GM12878 (cell line): ENCODE results near the gene ARTN. TPM values are rescaled to one million over a fixed set of nuclear protein-coding genes. Genes with fewer than 3 reads are reported as not detected.

Experiments used
- ATAC-seq: fragments of 200-7000 bp; cut with Tn5 transposase; 3 replicates; pipeline ENCODE4 v1.9.1; 2020; ENCODE audit warnings: mild to moderate bottlenecking, moderate library complexity
- BruUV-seq: library from RNA; stranded (reverse); fragments of 400-500 nt; replicated peaks from 2 replicates; lab custom pipeline; 2021; lab: Mats Ljungman, UMichigan
- CTCF ChIA-PET: fragments of 300-600 bp; sonication (Branson Sonifier 250); formaldehyde crosslinking; extraction: SDS; loops from one replicate; lab custom pipeline; 2021; ENCODE audit warnings: inconsistent platforms; lab: Yijun Ruan, JAX
- POLR2A ChIA-PET: fragments of 350-600 bp; formaldehyde crosslinking; extraction: SDS; loops from one replicate; lab custom pipeline; 2021; ENCODE audit warnings: inconsistent platforms; lab: Charles Lee
- RAD21 ChIA-PET: fragments of 300-600 bp; sonication (Branson Sonifier 250); formaldehyde crosslinking; loops from one replicate; lab custom pipeline; 2023; ENCODE audit warnings: antibody characterized with exemption; ENCODE audit not compliant: unreplicated experiment; lab: Charles Lee
- SMC1A ChIA-PET: fragments of 300-600 bp; sonication (Branson Sonifier 250); formaldehyde crosslinking; loops from one replicate; lab custom pipeline; 2023; ENCODE audit not compliant: unreplicated experiment, uncharacterized antibody; lab: Charles Lee
- DNase-seq: peaks from one replicate; pipeline ENCODE4 v3.0.0-alpha.2; 2011; ENCODE audit warnings: low read depth, low spot score
- FAIRE-seq: peaks from 3 replicates; lab custom pipeline; 2011; peaks lifted over from hg19 to GRCh38; lab: Jason Lieb, UNC
- H2AFZ ChIP-seq: 2 replicates; pipeline ENCODE4 v1.6.0; 2011; ENCODE audit warnings: low read depth, low read length, control low read depth; ENCODE audit not compliant: control insufficient read depth
- H3K27ac ChIP-seq: 2 replicates; pipeline ENCODE4 v1.5.1; 2011; ENCODE audit warnings: control low read depth; ENCODE audit not compliant: control insufficient read depth, insufficient read depth
- H3K27me3 ChIP-seq, 2 experiments: replicated peaks in 1 of 2; 2 replicates each; pipeline versions ENCODE4 v1.6.0 to v1.6.1; 2011; ENCODE audit warnings: low read length in 1 of 2; ENCODE audit not compliant: control insufficient read depth in 2 of 2, insufficient read depth in 2 of 2
- H3K36me3 ChIP-seq, 2 experiments: 2 replicates each; pipeline ENCODE4 v1.5.1; 2011; ENCODE audit warnings: low read length in 1 of 2; ENCODE audit not compliant: control insufficient read depth in 2 of 2, insufficient read depth in 2 of 2
- H3K4me1 ChIP-seq: 2 replicates; pipeline ENCODE4 v1.6.1; 2011; ENCODE audit warnings: mild to moderate bottlenecking, low read length, moderate library complexity, mixed read lengths; ENCODE audit not compliant: control insufficient read depth, insufficient read depth
- H3K4me2 ChIP-seq: 2 replicates; pipeline ENCODE4 v1.6.0; 2011; ENCODE audit warnings: control low read depth; ENCODE audit not compliant: control insufficient read depth, insufficient read depth
- H3K4me3 ChIP-seq: fragments of 200-600 bp; sonication (generic); 2 replicates; pipeline ENCODE4 v1.5.1; 2016
- H3K79me2 ChIP-seq: 2 replicates; pipeline ENCODE4 v1.6.0; 2011; ENCODE audit warnings: low read length; ENCODE audit not compliant: control insufficient read depth, insufficient read depth
- H3K9ac ChIP-seq: 2 replicates; pipeline ENCODE4 v1.8.0; 2011; ENCODE audit warnings: low read length, control low read depth, mixed read lengths; ENCODE audit not compliant: control insufficient read depth, insufficient read depth
- H3K9me3 ChIP-seq: replicated peaks from 3 replicates; pipeline ENCODE4 v1.5.1; 2011; ENCODE audit warnings: mild to moderate bottlenecking, low read length; ENCODE audit not compliant: control insufficient read depth, insufficient read depth
- H4K20me1 ChIP-seq: 2 replicates; pipeline ENCODE4 v1.6.0; 2011; ENCODE audit not compliant: control insufficient read depth, insufficient read depth
- ATF2 ChIP-seq: IDR thresholded peaks from 2 replicates; pipeline ENCODE4 v1.6.1; 2012; ENCODE audit warnings: low read length, inconsistent platforms
- ATF7 ChIP-seq: fragments of 450-650 bp; IDR thresholded peaks from 2 replicates; pipeline ENCODE4 v1.6.1; 2016; ENCODE audit warnings: low read depth, mild to moderate bottlenecking
- CEBPB ChIP-seq, 2 experiments: fragments of 150-350 bp in 1 of 2; IDR thresholded peaks; 2 replicates each; pipeline ENCODE4 v1.6.1; 2012 to 2014; ENCODE audit warnings: low read depth in 2 of 2, low read length in 2 of 2, borderline replicate concordance in 1 of 2, inconsistent platforms in 1 of 2
- E2F4 ChIP-seq: IDR thresholded peaks from 2 replicates; pipeline ENCODE4 v1.6.1; 2012; ENCODE audit warnings: low read depth, low read length, improper control_type of control experiment
- MAX ChIP-seq: IDR thresholded peaks from 2 replicates; pipeline ENCODE4 v1.6.1; 2012; ENCODE audit warnings: low read depth, low read length, improper control_type of control experiment
- MXI1 ChIP-seq: fragments of 150-350 bp; IDR thresholded peaks from 2 replicates; pipeline ENCODE4 v1.6.1; 2011; ENCODE audit warnings: low read depth, mild to moderate bottlenecking, inconsistent platforms, low read length, improper control_type of control experiment
- NFYA ChIP-seq: IDR thresholded peaks from 2 replicates; pipeline ENCODE4 v1.6.1; 2011; ENCODE audit warnings: low read depth, mild to moderate bottlenecking, low read length, improper control_type of control experiment, borderline replicate concordance
- POLR2A ChIP-seq: IDR thresholded peaks from 2 replicates; pipeline ENCODE4 v1.6.1; 2011; ENCODE audit warnings: low read depth, mild to moderate bottlenecking, low read length
- RCOR1 ChIP-seq: conservative IDR thresholded peaks from 2 replicates; pipeline ENCODE4 v1.6.1; 2012; ENCODE audit warnings: low read depth, low read length, improper control_type of control experiment
- SKIL ChIP-seq: fragments of 450-650 bp; IDR thresholded peaks from 2 replicates; pipeline ENCODE4 v1.6.1; 2017; ENCODE audit warnings: mild to moderate bottlenecking, low read depth, inconsistent platforms; ENCODE audit not compliant: poor library complexity, severe bottlenecking
- USF2 ChIP-seq: IDR thresholded peaks from 2 replicates; pipeline ENCODE4 v1.6.1; 2011; ENCODE audit warnings: low read depth, low read length, improper control_type of control experiment, borderline replicate concordance
- WGBS: methylation state at CpG from one replicate; pipeline ENCODE4 v1.1.6; 2016; ENCODE audit warnings: low lambda C conversion rate; ENCODE audit not compliant: insufficient replicate concordance, insufficient coverage; ENCODE audit errors: missing lambda C conversion rate; 5-methylcytosine and 5-hydroxymethylcytosine counted together
- in situ Hi-C: fragments of 300-500 bp; cut with MboI; formaldehyde crosslinking; loops from 9 replicates; pipeline ENCODE4 v1.14.3; 2018; ENCODE audit warnings: mixed read lengths
- intact Hi-C: fragments of 100-400 bp; cut with micrococcal nuclease; formaldehyde crosslinking; loops from one replicate; pipeline ENCODE4 v1.14.2; 2022; ENCODE audit not compliant: unreplicated experiment
- polyA plus RNA-seq, 11 experiments: library from polyadenylated mRNA; depleted of rRNA in 4 of 11; unstranded in 6 of 11; stranded (reverse) in 5 of 11; fragments of >200 nt; fragmentation: Nextera tagmentation in 4 of 11; fragmentation: Illumina TruSeq in 1 of 11; extraction: Ambion mirVana in 4 of 11; extraction: Trizol in 1 of 11; gene quantifications; 1 replicate in 1 of 11; 2 replicates in 10 of 11; pipeline versions ENCODE4 v1.2.1 to v1.2.3, GENCODE V29; 2011 to 2016; ENCODE audit warnings: inconsistent platforms in 2 of 11, missing spikeins in 2 of 11, low read depth in 1 of 11
- total RNA-seq, 4 experiments: library from RNA; depleted of rRNA in 3 of 4; stranded (reverse); fragments of >200 nt in 3 of 4; fragmentation: Illumina TruSeq in 1 of 4; extraction: Trizol in 1 of 4; gene quantifications; 2 replicates each; pipeline versions ENCODE4 v1.2.1 to v1.2.3, GENCODE V29; 2013 to 2021

ARTN gene
- total and polyA plus RNA-seq, 10 of the 15 experiments (the other 5 are each of a cell fraction or from before 2014, with no cell fraction given), result 0.06 to 2.1 (median 0.34) TPM; not detected in 1

- Histone ChIP-seq H4K20me1 (no peaks in the 10 kb centered on the region), H3K4me2 (no peak overlapping the region), H3K79me2 (no peaks in the 10 kb centered on the region), H3K36me3 (no peaks in the 10 kb centered on the region), H3K27me3 (no peaks in the 10 kb centered on the region), H3K4me1 (peaks cover 3% of the 10 kb centered on the region), H3K4me3 (no peak overlapping the region), H3K9me3 (no peaks in the 10 kb centered on the region), H3K27ac (no peak overlapping the region), H2AFZ (no peak overlapping the region), H3K9ac (no peak overlapping the region)
- no peak for FAIRE-seq
- ATAC-seq, result no peak
- 100% methylated on average over 3 of the region's 3 CpGs for WGBS
- no peak for TF ChIP-seq ATF2
- TF ChIP-seq ATF7, result no peak
- TF ChIP-seq NFYA, result no peak
- TF ChIP-seq MAX, result no peak
- TF ChIP-seq MXI1, result no peak
- no peak for TF ChIP-seq POLR2A
- no peak for TF ChIP-seq CEBPB (IDR thresholded peaks at IDR 0.05; ENCODE audit: borderline replicate concordance in 1 of 2, low read depth in 2 of 2, low read length in 2 of 2)
- TF ChIP-seq RCOR1, result no peak
- no peak for TF ChIP-seq USF2
- TF ChIP-seq SKIL, result no peak
- TF ChIP-seq E2F4, result no peak
- ChIA-PET SMC1A (interaction anchor here (0.5 to 8.7 kb wide), 2 partner anchors 62 to 172 kb away, joined by 3 to 481 read pairs; no protein-coding TSS in a partner anchor), POLR2A (no interaction called here), CTCF (interaction anchor here (1.0 to 19.3 kb wide), 6 partner anchors 9 to 188 kb away, joined by 3 to 1117 read pairs (median 4); no protein-coding TSS in a partner anchor), RAD21 (interaction anchor here (13.3 kb wide), 1 partner anchor 172 kb away, joined by 587 read pairs; no protein-coding TSS in a partner anchor)
- intact Hi-C loops, result no loop called here
- no TSS peak for BruUV-seq
- in situ Hi-C loops, result loop anchor here (5.0 kb wide), 1 partner anchor 412 kb away; no protein-coding TSS in a partner anchor
- DNase-seq, result no peak
Measured at GRCh38 chr1:43938892-43939587, 5.4 kb downstream of the ARTN start.
